GM12878 (cell line): ENCODE measurements around the gene PCSK6. TPM values are rescaled to one million over a fixed set of nuclear protein-coding genes. Genes with fewer than 3 reads are reported as not detected.

Experiments used
- ATAC-seq: fragments of 200-7000 bp; cut with Tn5 transposase; 3 replicates; pipeline ENCODE4 v1.9.1; 2020; ENCODE audit warnings: mild to moderate bottlenecking, moderate library complexity
- BruUV-seq: library from RNA; stranded (reverse); fragments of 400-500 nt; replicated peaks from 2 replicates; lab custom pipeline; 2021; lab: Mats Ljungman, UMichigan
- CTCF ChIA-PET: fragments of 300-600 bp; sonication (Branson Sonifier 250); formaldehyde crosslinking; extraction: SDS; loops from one replicate; lab custom pipeline; 2021; ENCODE audit warnings: inconsistent platforms; lab: Yijun Ruan, JAX
- POLR2A ChIA-PET: fragments of 350-600 bp; formaldehyde crosslinking; extraction: SDS; loops from one replicate; lab custom pipeline; 2021; ENCODE audit warnings: inconsistent platforms; lab: Charles Lee
- RAD21 ChIA-PET: fragments of 300-600 bp; sonication (Branson Sonifier 250); formaldehyde crosslinking; loops from one replicate; lab custom pipeline; 2023; ENCODE audit warnings: antibody characterized with exemption; ENCODE audit not compliant: unreplicated experiment; lab: Charles Lee
- SMC1A ChIA-PET: fragments of 300-600 bp; sonication (Branson Sonifier 250); formaldehyde crosslinking; loops from one replicate; lab custom pipeline; 2023; ENCODE audit not compliant: unreplicated experiment, uncharacterized antibody; lab: Charles Lee
- DNase-seq: peaks from one replicate; pipeline ENCODE4 v3.0.0-alpha.2; 2011; ENCODE audit warnings: low read depth, low spot score
- FAIRE-seq: peaks from 3 replicates; lab custom pipeline; 2011; peaks lifted over from hg19 to GRCh38; lab: Jason Lieb, UNC
- H2AFZ ChIP-seq: 2 replicates; pipeline ENCODE4 v1.6.0; 2011; ENCODE audit warnings: low read depth, low read length, control low read depth; ENCODE audit not compliant: control insufficient read depth
- H3K27ac ChIP-seq: 2 replicates; pipeline ENCODE4 v1.5.1; 2011; ENCODE audit warnings: control low read depth; ENCODE audit not compliant: control insufficient read depth, insufficient read depth
- H3K27me3 ChIP-seq, 2 experiments: replicated peaks in 1 of 2; 2 replicates each; pipeline versions ENCODE4 v1.6.0 to v1.6.1; 2011; ENCODE audit warnings: low read length in 1 of 2; ENCODE audit not compliant: control insufficient read depth in 2 of 2, insufficient read depth in 2 of 2
- H3K36me3 ChIP-seq, 2 experiments: 2 replicates each; pipeline ENCODE4 v1.5.1; 2011; ENCODE audit warnings: low read length in 1 of 2; ENCODE audit not compliant: control insufficient read depth in 2 of 2, insufficient read depth in 2 of 2
- H3K4me1 ChIP-seq: 2 replicates; pipeline ENCODE4 v1.6.1; 2011; ENCODE audit warnings: mild to moderate bottlenecking, low read length, moderate library complexity, mixed read lengths; ENCODE audit not compliant: control insufficient read depth, insufficient read depth
- H3K4me2 ChIP-seq: 2 replicates; pipeline ENCODE4 v1.6.0; 2011; ENCODE audit warnings: control low read depth; ENCODE audit not compliant: control insufficient read depth, insufficient read depth
- H3K4me3 ChIP-seq: fragments of 200-600 bp; sonication (generic); 2 replicates; pipeline ENCODE4 v1.5.1; 2016
- H3K79me2 ChIP-seq: 2 replicates; pipeline ENCODE4 v1.6.0; 2011; ENCODE audit warnings: low read length; ENCODE audit not compliant: control insufficient read depth, insufficient read depth
- H3K9ac ChIP-seq: 2 replicates; pipeline ENCODE4 v1.8.0; 2011; ENCODE audit warnings: low read length, control low read depth, mixed read lengths; ENCODE audit not compliant: control insufficient read depth, insufficient read depth
- H3K9me3 ChIP-seq: replicated peaks from 3 replicates; pipeline ENCODE4 v1.5.1; 2011; ENCODE audit warnings: mild to moderate bottlenecking, low read length; ENCODE audit not compliant: control insufficient read depth, insufficient read depth
- H4K20me1 ChIP-seq: 2 replicates; pipeline ENCODE4 v1.6.0; 2011; ENCODE audit not compliant: control insufficient read depth, insufficient read depth
- NR2C1 ChIP-seq: fragments of 450-650 bp; IDR thresholded peaks from 2 replicates; pipeline ENCODE4 v1.6.1; 2017; ENCODE audit warnings: antibody characterized with exemption, mild to moderate bottlenecking, moderate library complexity
- POLR2A ChIP-seq: IDR thresholded peaks from 2 replicates; pipeline ENCODE4 v1.6.1; 2011; ENCODE audit warnings: low read depth, mild to moderate bottlenecking, low read length
- ZBTB11 ChIP-seq: fragments of 450-650 bp; formaldehyde crosslinking; IDR thresholded peaks from 2 replicates; pipeline ENCODE4 v1.5.0; 2022; ENCODE audit warnings: mild to moderate bottlenecking, missing genetic modification characterization
- WGBS: methylation state at CpG from one replicate; pipeline ENCODE4 v1.1.6; 2016; ENCODE audit warnings: low lambda C conversion rate; ENCODE audit not compliant: insufficient replicate concordance, insufficient coverage; ENCODE audit errors: missing lambda C conversion rate; 5-methylcytosine and 5-hydroxymethylcytosine counted together
- in situ Hi-C: fragments of 300-500 bp; cut with MboI; formaldehyde crosslinking; loops from 9 replicates; pipeline ENCODE4 v1.14.3; 2018; ENCODE audit warnings: mixed read lengths
- intact Hi-C: fragments of 100-400 bp; cut with micrococcal nuclease; formaldehyde crosslinking; loops from one replicate; pipeline ENCODE4 v1.14.2; 2022; ENCODE audit not compliant: unreplicated experiment
- polyA plus RNA-seq, 11 experiments: library from polyadenylated mRNA; depleted of rRNA in 4 of 11; unstranded in 6 of 11; stranded (reverse) in 5 of 11; fragments of >200 nt; fragmentation: Nextera tagmentation in 4 of 11; fragmentation: Illumina TruSeq in 1 of 11; extraction: Ambion mirVana in 4 of 11; extraction: Trizol in 1 of 11; gene quantifications; 1 replicate in 1 of 11; 2 replicates in 10 of 11; pipeline versions ENCODE4 v1.2.1 to v1.2.3, GENCODE V29; 2011 to 2016; ENCODE audit warnings: inconsistent platforms in 2 of 11, missing spikeins in 2 of 11, low read depth in 1 of 11
- total RNA-seq, 4 experiments: library from RNA; depleted of rRNA in 3 of 4; stranded (reverse); fragments of >200 nt in 3 of 4; fragmentation: Illumina TruSeq in 1 of 4; extraction: Trizol in 1 of 4; gene quantifications; 2 replicates each; pipeline versions ENCODE4 v1.2.1 to v1.2.3, GENCODE V29; 2013 to 2021

Gene PCSK6
- total and polyA plus RNA-seq, 10 of the 15 experiments (the other 5 are each of a cell fraction or from before 2014, with no cell fraction given), result 0.19 to 0.67 (median 0.25) TPM; not detected in 4

DNA sequence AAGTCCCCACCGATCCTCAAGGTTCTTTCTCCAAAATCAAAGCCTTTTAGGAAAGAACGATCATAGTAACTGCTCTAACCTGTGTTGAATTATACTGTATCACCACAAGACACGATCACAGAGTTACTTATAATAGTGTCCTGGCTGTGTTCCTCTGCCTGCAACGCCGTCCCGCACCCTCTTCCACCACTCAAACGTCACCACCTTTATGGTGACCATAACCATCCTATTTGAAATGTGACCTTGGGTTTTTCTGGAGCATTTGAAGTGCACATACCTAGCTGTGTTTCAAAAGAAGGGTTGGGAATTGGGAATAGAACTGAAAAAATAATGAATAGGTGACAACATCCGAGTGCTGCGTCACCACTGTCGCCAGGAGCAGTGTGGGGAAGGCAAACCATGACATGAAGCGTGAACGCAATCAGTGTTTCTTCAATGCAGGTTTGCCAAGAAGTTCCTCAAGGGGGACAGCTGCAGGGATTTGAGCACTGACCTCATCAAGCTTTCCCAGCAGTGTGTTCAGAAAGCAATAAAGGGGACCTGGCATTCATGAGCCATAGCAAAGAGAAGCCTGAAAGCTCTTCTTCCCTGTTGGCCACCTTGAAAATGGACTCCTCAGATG lies 211.5 kb downstream of the PCSK6 start:
- FAIRE-seq, result no peak
- WGBS, result 77% methylated on average over 11 of the region's 12 CpGs
- Histone ChIP-seq H4K20me1 (no peaks in the 10 kb centered on the region), H3K4me2 (peak overlapping the region; percentile 86; the same call in 1 of the 2 replicates), H3K9me3 (no peaks in the 10 kb centered on the region), H3K36me3 (peaks cover 18 to 24% of the 10 kb centered on the region in 2 experiments), H3K9ac (no peak overlapping the region), H2AFZ (no peak overlapping the region), H3K4me3 (peak overlapping the region; percentile 22; the same call in 1 of the 2 replicates), H3K79me2 (peaks cover 22% of the 10 kb centered on the region), H3K4me1 (peaks cover 10% of the 10 kb centered on the region), H3K27me3 (no peaks in the 10 kb centered on the region), H3K27ac (no peak overlapping the region)
- SMC1A ChIA-PET, result interaction anchor here (1.3 to 1.4 kb wide), 2 partner anchors 11 to 16 kb away, joined by 7 to 9 read pairs; partner anchors contain the start of gene SNRPA1
- intact Hi-C loops, result loop anchor here (1.0 to 5.0 kb wide), 2 partner anchors 16 to 374 kb away; partner anchors contain the start of gene TM2D3
- in situ Hi-C loops, result no loop called here
- DNase-seq, result no peak
- CTCF ChIA-PET, result interaction anchor here (1.1 to 3.3 kb wide), 4 partner anchors 11 to 22 kb away, joined by 4 to 33 read pairs (median 4); no protein-coding TSS in a partner anchor
- ATAC-seq, result no peak
- no TSS peak for BruUV-seq
- POLR2A ChIA-PET, result interaction anchor here (1.1 kb wide), 1 partner anchor 11 kb away, joined by 11 read pairs; no protein-coding TSS in a partner anchor
- RAD21 ChIA-PET, result no interaction called here
- no peak for TF ChIP-seq NR2C1
- no peak for TF ChIP-seq ZBTB11 (CRISPR knock-in tag)
- peak; percentile 47; the same call in 1 of the 2 replicates for TF ChIP-seq POLR2A
